ENCODE data around the gene NT5DC2. TPM values are rescaled to one million over a fixed set of nuclear protein-coding genes. Genes with fewer than 3 reads are reported as not detected.

The NT5DC2 gene
- total RNA-seq, 2 experiments from 2014 or later, result 118 to 144 TPM

DNA sequence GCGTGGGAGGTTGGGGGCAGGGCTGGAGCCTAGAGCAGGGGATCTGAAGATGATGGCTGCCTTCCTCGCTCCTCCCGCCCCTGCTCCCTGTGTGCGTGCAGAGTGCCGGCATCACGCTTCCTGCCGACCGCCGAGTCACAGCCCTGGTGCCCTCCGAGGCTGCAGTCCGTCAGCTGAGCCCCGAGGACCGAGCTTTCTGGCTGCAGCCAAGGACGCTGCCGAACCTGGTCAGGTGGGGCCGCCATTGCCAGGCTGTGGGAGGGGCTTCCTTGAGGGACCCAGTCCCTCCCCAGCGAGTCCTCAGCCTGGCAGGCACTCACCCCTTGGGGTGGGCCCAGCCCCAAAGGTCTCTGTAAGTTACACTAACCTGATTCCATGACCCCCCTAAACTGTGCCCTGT is 20.9 kb downstream of the NT5DC2 start:
- ChIA-PET CTCF (ENCODE audit: unreplicated experiment) (no interaction called here), POLR2A (no interaction called here)
- Histone ChIP-seq H3K4me3 (ENCODE audit: low read depth, low read length, poor library complexity, severe bottlenecking) (no peak overlapping the region), H3K27ac (ENCODE audit: low read depth, low read length, poor library complexity, severe bottlenecking) (no peak overlapping the region), H3K36me3 (ENCODE audit: insufficient read depth, low read length) (no peaks in the 10 kb centered on the region), H4K20me1 (ENCODE audit: insufficient read depth, low read length) (no peaks in the 10 kb centered on the region), H3K9me2 (ENCODE audit: insufficient read depth, low read length) (no peaks in the 10 kb centered on the region), H3K79me2 (ENCODE audit: insufficient read depth, low read depth, low read length) (no peaks in the 10 kb centered on the region), H2AFZ (ENCODE audit: low read length) (no peak overlapping the region), H3K4me2 (ENCODE audit: low read length) (no peak overlapping the region), H3K9me3 (ENCODE audit: low read length) (no peaks in the 10 kb centered on the region), H3K4me1 (ENCODE audit: insufficient read depth, low read length, poor library complexity, severe bottlenecking) (no peaks in the 10 kb centered on the region)
- TF ChIP-seq, protein P1, sequence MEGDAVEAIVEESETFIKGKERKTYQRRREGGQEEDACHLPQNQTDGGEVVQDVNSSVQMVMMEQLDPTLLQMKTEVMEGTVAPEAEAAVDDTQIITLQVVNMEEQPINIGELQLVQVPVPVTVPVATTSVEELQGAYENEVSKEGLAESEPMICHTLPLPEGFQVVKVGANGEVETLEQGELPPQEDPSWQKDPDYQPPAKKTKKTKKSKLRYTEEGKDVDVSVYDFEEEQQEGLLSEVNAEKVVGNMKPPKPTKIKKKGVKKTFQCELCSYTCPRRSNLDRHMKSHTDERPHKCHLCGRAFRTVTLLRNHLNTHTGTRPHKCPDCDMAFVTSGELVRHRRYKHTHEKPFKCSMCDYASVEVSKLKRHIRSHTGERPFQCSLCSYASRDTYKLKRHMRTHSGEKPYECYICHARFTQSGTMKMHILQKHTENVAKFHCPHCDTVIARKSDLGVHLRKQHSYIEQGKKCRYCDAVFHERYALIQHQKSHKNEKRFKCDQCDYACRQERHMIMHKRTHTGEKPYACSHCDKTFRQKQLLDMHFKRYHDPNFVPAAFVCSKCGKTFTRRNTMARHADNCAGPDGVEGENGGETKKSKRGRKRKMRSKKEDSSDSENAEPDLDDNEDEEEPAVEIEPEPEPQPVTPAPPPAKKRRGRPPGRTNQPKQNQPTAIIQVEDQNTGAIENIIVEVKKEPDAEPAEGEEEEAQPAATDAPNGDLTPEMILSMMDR (conservative IDR thresholded peaks at IDR 0.05; ENCODE audit: low read length), result no peak
- no TSS peak for BruUV-seq (replicated peaks)
- intact Hi-C loops (cut with micrococcal nuclease; ENCODE audit: unreplicated experiment), result no loop called here
- no peak for DNase-seq (ENCODE audit: low spot score)

DNA sequence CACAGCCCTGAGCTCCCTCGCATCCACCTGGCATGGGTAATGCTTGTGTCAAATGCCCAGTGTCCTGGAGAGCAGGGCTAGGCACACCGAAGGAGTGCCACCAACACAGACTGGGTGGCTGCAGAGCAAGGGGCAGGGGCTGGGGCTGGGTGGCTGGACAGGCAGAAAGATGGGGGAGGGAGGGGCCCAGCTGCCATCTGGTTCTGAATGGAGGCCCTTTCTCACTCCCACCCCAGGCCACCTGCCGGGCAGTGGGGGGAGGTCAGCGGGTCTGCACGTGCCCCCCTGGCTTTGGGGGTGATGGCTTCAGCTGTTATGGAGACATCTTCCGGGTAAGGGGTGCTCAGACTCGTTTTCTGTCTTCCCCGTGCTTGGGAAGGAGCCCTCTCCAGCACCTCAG is 21.6 kb downstream of the NT5DC2 start:
- Histone ChIP-seq H4K20me1 (ENCODE audit: insufficient read depth, low read length) (no peaks in the 10 kb centered on the region), H2AFZ (ENCODE audit: low read length) (no peak overlapping the region), H3K4me3 (ENCODE audit: low read depth, low read length, poor library complexity, severe bottlenecking) (no peak overlapping the region), H3K9me2 (ENCODE audit: insufficient read depth, low read length) (no peaks in the 10 kb centered on the region), H3K79me2 (ENCODE audit: insufficient read depth, low read depth, low read length) (no peaks in the 10 kb centered on the region), H3K4me2 (ENCODE audit: low read length) (no peak overlapping the region), H3K4me1 (ENCODE audit: insufficient read depth, low read length, poor library complexity, severe bottlenecking) (no peaks in the 10 kb centered on the region), H3K9me3 (ENCODE audit: low read length) (no peaks in the 10 kb centered on the region), H3K27ac (ENCODE audit: low read depth, low read length, poor library complexity, severe bottlenecking) (no peak overlapping the region), H3K36me3 (ENCODE audit: insufficient read depth, low read length) (no peaks in the 10 kb centered on the region)
- ChIA-PET CTCF (ENCODE audit: unreplicated experiment) (no interaction called here), POLR2A (interaction anchor here (1.1 kb wide), 1 partner anchor 24 kb away, joined by 5 read pairs; the partner anchor contains the start of gene UQCC5)
- BruUV-seq (replicated peaks), result no TSS peak
- no peak for TF ChIP-seq EZH2phosphoT487 (IDR thresholded peaks at IDR 0.05; ENCODE audit: borderline replicate concordance, low read depth, low read length)
- TF ChIP-seq, protein P1 (conservative IDR thresholded peaks at IDR 0.05; ENCODE audit: low read length), result no peak
- DNase-seq (ENCODE audit: low spot score), result no peak
- intact Hi-C loops (cut with micrococcal nuclease; ENCODE audit: unreplicated experiment), result no loop called here

DNA sequence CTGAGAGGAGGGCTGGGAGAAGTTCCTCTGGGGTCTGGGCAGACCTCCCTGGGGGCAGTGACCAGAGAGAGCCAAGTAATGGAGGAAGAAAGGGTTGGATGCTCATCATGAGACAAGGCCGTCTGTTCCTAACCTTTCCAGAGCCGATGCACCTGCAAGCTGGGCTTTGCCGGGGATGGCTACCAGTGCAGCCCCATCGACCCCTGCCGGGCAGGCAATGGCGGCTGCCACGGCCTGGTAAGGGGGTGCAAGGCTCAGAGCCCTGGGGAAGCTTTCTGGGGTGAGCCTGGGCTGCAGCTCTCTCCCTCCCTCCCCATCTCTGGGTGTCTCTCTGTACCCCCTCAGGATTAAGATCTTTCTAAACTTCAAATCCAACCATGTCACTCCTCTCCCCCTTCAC is 22.1 kb downstream of the NT5DC2 start:
- DNase-seq (ENCODE audit: low spot score), result no peak
- ChIA-PET CTCF (ENCODE audit: unreplicated experiment) (no interaction called here), POLR2A (interaction anchor here (1.1 kb wide), 1 partner anchor 25 kb away, joined by 5 read pairs; the partner anchor contains the start of gene UQCC5)
- no peak for TF ChIP-seq EZH2phosphoT487 (IDR thresholded peaks at IDR 0.05; ENCODE audit: borderline replicate concordance, low read depth, low read length)
- TF ChIP-seq, protein P1 (conservative IDR thresholded peaks at IDR 0.05; ENCODE audit: low read length), result no peak
- Histone ChIP-seq H3K4me1 (ENCODE audit: insufficient read depth, low read length, poor library complexity, severe bottlenecking) (no peaks in the 10 kb centered on the region), H3K36me3 (ENCODE audit: insufficient read depth, low read length) (no peaks in the 10 kb centered on the region), H3K4me3 (ENCODE audit: low read depth, low read length, poor library complexity, severe bottlenecking) (no peak overlapping the region), H4K20me1 (ENCODE audit: insufficient read depth, low read length) (no peaks in the 10 kb centered on the region), H3K79me2 (ENCODE audit: insufficient read depth, low read depth, low read length) (no peaks in the 10 kb centered on the region), H3K9me3 (ENCODE audit: low read length) (no peaks in the 10 kb centered on the region), H3K27ac (ENCODE audit: low read depth, low read length, poor library complexity, severe bottlenecking) (no peak overlapping the region), H2AFZ (ENCODE audit: low read length) (no peak overlapping the region), H3K4me2 (ENCODE audit: low read length) (no peak overlapping the region), H3K9me2 (ENCODE audit: insufficient read depth, low read length) (no peaks in the 10 kb centered on the region)
- BruUV-seq (replicated peaks), result no TSS peak
- intact Hi-C loops (cut with micrococcal nuclease; ENCODE audit: unreplicated experiment), result no loop called here

All from OCI-LY7 (cell line).